ENCODE results near the gene COMMD3. TPM values are rescaled to one million over a fixed set of nuclear protein-coding genes. Genes with fewer than 3 reads are reported as not detected.

COMMD3 gene
- total and polyA plus RNA-seq, 12 donors = 7.5 to 82.4 (median 45.0) TPM

GRCh38 chr10:22323538-22324305 is 7.5 kb downstream of the COMMD3 start:
- Histone ChIP-seq H3K4me1 (replicated peaks in 1 of 2) (peaks cover 25 to 44% of the 10 kb centered on the region in 2 donors), H3K36me3 (replicated peaks in 1 of 2) (peaks cover 0 to 4% of the 10 kb centered on the region in 2 donors), H3K9me3 (replicated peaks in 1 of 3) (no peaks in the 10 kb centered on the region), H3K4me3 (no peak overlapping the region), H3K27me3 (no peaks in the 10 kb centered on the region), H3K27ac (no peak overlapping the region)
- WGBS, 4 donors = 90 to 96% (median 92%) methylated on average over 5 of the region's 5 CpGs
- intact Hi-C loops (cut with DNase I) = no loop called here
- no peak for TF ChIP-seq CTCF (IDR thresholded peaks at IDR 0.05)
- TF ChIP-seq POLR2A (IDR thresholded peaks at IDR 0.05) = no peak
- DNase-seq = no peak

GRCh38 chr10:22324413-22324812 is 8.2 kb downstream of the COMMD3 start:
- Histone ChIP-seq H3K9me3 (replicated peaks in 1 of 3) (no peaks in the 10 kb centered on the region), H3K36me3 (replicated peaks in 1 of 2) (peaks cover 0 to 11% of the 10 kb centered on the region in 2 donors), H3K4me1 (replicated peaks in 1 of 2) (peaks cover 25 to 44% of the 10 kb centered on the region in 2 donors), H3K27me3 (no peaks in the 10 kb centered on the region), H3K4me3 (no peak overlapping the region), H3K27ac (no peak overlapping the region)
- WGBS, 4 donors = 78 to 86% (median 84%) methylated on average over 4 of the region's 4 CpGs
- intact Hi-C loops (cut with DNase I) = no loop called here
- DNase-seq = no peak
- TF ChIP-seq POLR2A (IDR thresholded peaks at IDR 0.05) = no peak
- TF ChIP-seq CTCF (IDR thresholded peaks at IDR 0.05) = no peak

GRCh38 chr10:22324893-22325271 is 8.7 kb downstream of the COMMD3 start:
- 6 to 10% (median 9%) methylated on average over 9 of the region's 9 CpGs for WGBS, 4 donors
- Histone ChIP-seq H3K27ac (peak overlapping the region in 4 of 5 donors; percentile 46 to 83 (median 64)), H3K4me3 (peak overlapping the region in 2 of 4 donors; percentile 47 to 72), H3K27me3 (no peaks in the 10 kb centered on the region), H3K9me3 (replicated peaks in 1 of 3) (no peaks in the 10 kb centered on the region), H3K36me3 (replicated peaks in 1 of 2) (peaks cover 0 to 15% of the 10 kb centered on the region in 2 donors), H3K4me1 (replicated peaks in 1 of 2) (peaks cover 25 to 43% of the 10 kb centered on the region in 2 donors)
- intact Hi-C loops (cut with DNase I) = no loop called here
- TF ChIP-seq CTCF (IDR thresholded peaks at IDR 0.05) = no peak
- no peak for TF ChIP-seq POLR2A (IDR thresholded peaks at IDR 0.05)
- no peak for DNase-seq

GRCh38 chr10:22325272-22326144 is 9.3 kb downstream of the COMMD3 start:
- Histone ChIP-seq H3K4me3 (peak overlapping the region in 3 of 4 donors; percentile 45 to 72 (median 47)), H3K9me3 (replicated peaks in 1 of 3) (no peaks in the 10 kb centered on the region), H3K36me3 (replicated peaks in 1 of 2) (peaks cover 0 to 19% of the 10 kb centered on the region in 2 donors), H3K27me3 (no peaks in the 10 kb centered on the region), H3K27ac (peak overlapping the region in 4 of 5 donors; percentile 46 to 83 (median 64)), H3K4me1 (replicated peaks in 1 of 2) (peaks cover 25 to 39% of the 10 kb centered on the region in 2 donors)
- WGBS, 4 donors = 0 to 2% (median 0%) methylated on average over 16 to 92 of the region's 92 CpGs
- intact Hi-C loops (cut with DNase I) = no loop called here
- peak; percentile 69 to 85 (median 78) for DNase-seq
- peak in 1 of 2 donors; percentile 49 for TF ChIP-seq POLR2A (IDR thresholded peaks at IDR 0.05)
- TF ChIP-seq CTCF (IDR thresholded peaks at IDR 0.05) = peak in 2 of 6 experiments; percentile 8 to 18

Data from adrenal gland (tissue), 12 donors.